ENCODE results near the gene GLG1. TPM values are rescaled to one million over a fixed set of nuclear protein-coding genes. Genes with fewer than 3 reads are reported as not detected.
"Not testable (repeated sequence)": the region's sequence is repeated elsewhere in the genome, so short reads cannot be mapped to it uniquely, and the experiment has no call there.

The GLG1 gene
- total RNA-seq, 3 donors from 2014 or later = 116 to 197 (median 123) TPM

- no peak for DNase-seq (ENCODE audit: low spot score in 2 of 2)
- intact Hi-C loops (cut with DNase I; ENCODE audit: low total_unique reads) = no loop called here
- Histone ChIP-seq H3K4me1 (no peaks in the 10 kb centered on the region), H3K4me3 (no peak overlapping the region), H3K9me3 (no peaks in the 10 kb centered on the region), H3K27ac (no peak overlapping the region), H3K27me3 (no peaks in the 10 kb centered on the region), H3K36me3 (no peaks in the 10 kb centered on the region)
- TF ChIP-seq CTCF (IDR thresholded peaks at IDR 0.05) = no peak
- no peak for TF ChIP-seq POLR2AphosphoS5 (IDR thresholded peaks at IDR 0.05)
- no peak for TF ChIP-seq POLR2A (IDR thresholded peaks at IDR 0.05)
Measured at GRCh38 chr16:74524926-74525325, 82.0 kb downstream of the GLG1 start.

GRCh38 chr16:74524117-74524516 is 82.8 kb downstream of the GLG1 start:
- Histone ChIP-seq H3K9me3 (no peaks in the 10 kb centered on the region), H3K36me3 (no peaks in the 10 kb centered on the region), H3K27me3 (no peaks in the 10 kb centered on the region), H3K4me1 (no peaks in the 10 kb centered on the region), H3K27ac (no peak overlapping the region), H3K4me3 (no peak overlapping the region)
- DNase-seq (ENCODE audit: low spot score in 2 of 2) = no peak
- TF ChIP-seq CTCF (IDR thresholded peaks at IDR 0.05) = no peak
- TF ChIP-seq POLR2AphosphoS5 (IDR thresholded peaks at IDR 0.05) = no peak
- TF ChIP-seq POLR2A (IDR thresholded peaks at IDR 0.05) = no peak
- intact Hi-C loops (cut with DNase I; ENCODE audit: low total_unique reads) = no loop called here

GRCh38 chr16:74523706-74524105 is 83.2 kb downstream of the GLG1 start:
- H3K4me1 ChIP-seq; H3K36me3 ChIP-seq; H3K27ac ChIP-seq; H3K27me3 ChIP-seq; H3K4me3 ChIP-seq; H3K9me3 ChIP-seq; DNase-seq (ENCODE audit: low spot score in 2 of 2); intact Hi-C loops (cut with DNase I; ENCODE audit: low total_unique reads): not testable (repeated sequence)

- Histone ChIP-seq H3K36me3 (no peaks in the 10 kb centered on the region), H3K27ac (no peak overlapping the region), H3K9me3 (no peaks in the 10 kb centered on the region), H3K4me1 (no peaks in the 10 kb centered on the region), H3K27me3 (no peaks in the 10 kb centered on the region), H3K4me3 (no peak overlapping the region)
- no peak for TF ChIP-seq POLR2AphosphoS5 (IDR thresholded peaks at IDR 0.05)
- TF ChIP-seq POLR2A (IDR thresholded peaks at IDR 0.05) = no peak
- no peak for TF ChIP-seq CTCF (IDR thresholded peaks at IDR 0.05)
- intact Hi-C loops (cut with DNase I; ENCODE audit: low total_unique reads) = no loop called here
- DNase-seq (ENCODE audit: low spot score in 2 of 2) = no peak
Measured at GRCh38 chr16:74522160-74522559, 84.8 kb downstream of the GLG1 start.

- Histone ChIP-seq H3K4me1 (no peaks in the 10 kb centered on the region), H3K9me3 (no peaks in the 10 kb centered on the region), H3K27me3 (no peaks in the 10 kb centered on the region), H3K27ac (no peak overlapping the region), H3K36me3 (no peaks in the 10 kb centered on the region), H3K4me3 (no peak overlapping the region)
- TF ChIP-seq POLR2AphosphoS5 (IDR thresholded peaks at IDR 0.05) (no peak), POLR2A (IDR thresholded peaks at IDR 0.05) (no peak), CTCF (IDR thresholded peaks at IDR 0.05) (no peak)
- intact Hi-C loops (cut with DNase I; ENCODE audit: low total_unique reads) = no loop called here
- DNase-seq (ENCODE audit: low spot score in 2 of 2) = no peak
Measured at GRCh38 chr16:74521691-74522090, 85.2 kb downstream of the GLG1 start.

GRCh38 chr16:74518934-74519333 is 88.0 kb downstream of the GLG1 start:
- H3K36me3 ChIP-seq; H3K9me3 ChIP-seq; H3K4me3 ChIP-seq; intact Hi-C loops (cut with DNase I; ENCODE audit: low total_unique reads); H3K27me3 ChIP-seq; H3K27ac ChIP-seq; DNase-seq (ENCODE audit: low spot score in 2 of 2); H3K4me1 ChIP-seq: not testable (repeated sequence)

Data from breast epithelium (tissue), 4 donors.